NCI-H82 (cell line): ENCODE data around the gene SNX21.
"Not testable (repeated sequence)": the region's sequence is repeated elsewhere in the genome, so short reads cannot be mapped to it uniquely, and the experiment has no call there.

Experiments
- DNase-seq: peaks from one replicate; lab custom pipeline; 2025; lab: John Stamatoyannopoulos, UW

The SNX21 gene

GRCh38 chr20:45833030-45833882, at the start of gene SNX21:
Gene SNX21, plus strand, starts transcription at chr20:45833799. Its CDS starts 121 bp downstream, at chr20:45833920.
- DNase-seq, result peak; percentile 78

GRCh38 chr20:45788351-45788750, 45.2 kb upstream of the SNX21 start:
- no peak for DNase-seq

- DNase-seq, result no peak
Observed at GRCh38 chr20:45792317-45793118, 41.1 kb upstream of the SNX21 start.

- DNase-seq, result no peak
Observed at GRCh38 chr20:45796337-45797065, 37.1 kb upstream of the SNX21 start.

- DNase-seq, result not testable (repeated sequence)
Observed at GRCh38 chr20:45797510-45797909, 36.1 kb upstream of the SNX21 start.

GRCh38 chr20:45797955-45798354, 35.6 kb upstream of the SNX21 start:
- DNase-seq, result not testable (repeated sequence)

- DNase-seq, result peak; percentile 92
Observed at GRCh38 chr20:45798935-45799642, 34.5 kb upstream of the SNX21 start.

- DNase-seq, result no peak
Observed at GRCh38 chr20:45801851-45802250, 31.7 kb upstream of the SNX21 start.

- no peak for DNase-seq
Observed at GRCh38 chr20:45810191-45810970, 23.2 kb upstream of the SNX21 start.

- peak; percentile 100 for DNase-seq
Observed at GRCh38 chr20:45812157-45813005, 21.2 kb upstream of the SNX21 start, which contains the start of gene UBE2C. Gene UBE2C, plus strand, starts transcription at chr20:45812644. Its CDS starts 52 bp downstream, at chr20:45812696.

- peak; percentile 66 for DNase-seq
Observed at GRCh38 chr20:45813006-45813340, 20.6 kb upstream of the SNX21 start.

GRCh38 chr20:45813489-45813888, 20.1 kb upstream of the SNX21 start:
- DNase-seq, result peak; percentile 50

GRCh38 chr20:45814314-45814713, 19.3 kb upstream of the SNX21 start:
- DNase-seq, result no peak

GRCh38 chr20:45816951-45817350, 16.6 kb upstream of the SNX21 start:
- DNase-seq, result no peak

GRCh38 chr20:45817376-45818194, 16.0 kb upstream of the SNX21 start:
- no peak for DNase-seq

GRCh38 chr20:45818239-45818638, 15.4 kb upstream of the SNX21 start:
- no peak for DNase-seq

GRCh38 chr20:45819466-45819865, 14.1 kb upstream of the SNX21 start:
- DNase-seq, result no peak

- DNase-seq, result peak; percentile 41
Observed at GRCh38 chr20:45821947-45822346, 11.7 kb upstream of the SNX21 start.

GRCh38 chr20:45822857-45823256, 10.7 kb upstream of the SNX21 start:
- DNase-seq, result peak; percentile 85
